GM19372 (cell line): ENCODE data around the gene HIVEP2.

Experiments used
- ATAC-seq: cut with Tn5 transposase; IDR thresholded peaks from one replicate; pipeline ENCODE4 v1.9.1; 2021; ENCODE audit warnings: mild to moderate bottlenecking, low read depth, moderate library complexity; ENCODE audit not compliant: unreplicated experiment

HIVEP2 gene

DNA sequence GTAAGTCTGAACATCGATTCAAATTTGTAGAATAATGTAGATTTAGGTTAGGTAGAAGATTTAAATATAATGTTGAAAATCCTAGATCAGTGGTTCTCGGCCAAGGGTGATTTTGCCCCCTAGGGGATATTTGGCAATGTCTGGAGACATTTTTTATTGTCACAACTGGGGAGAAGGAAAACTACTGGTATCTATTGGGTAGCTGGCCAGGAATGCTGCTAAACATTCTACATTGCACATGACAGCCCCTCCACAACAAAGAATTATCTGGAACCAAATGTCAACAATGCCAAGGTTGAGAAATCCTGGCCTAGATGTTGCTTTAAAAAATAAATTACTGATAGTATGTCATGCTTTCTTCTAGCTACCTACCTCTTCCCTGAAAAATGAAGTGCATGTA is 76.1 kb downstream of the HIVEP2 start:
- no peak for ATAC-seq

DNA sequence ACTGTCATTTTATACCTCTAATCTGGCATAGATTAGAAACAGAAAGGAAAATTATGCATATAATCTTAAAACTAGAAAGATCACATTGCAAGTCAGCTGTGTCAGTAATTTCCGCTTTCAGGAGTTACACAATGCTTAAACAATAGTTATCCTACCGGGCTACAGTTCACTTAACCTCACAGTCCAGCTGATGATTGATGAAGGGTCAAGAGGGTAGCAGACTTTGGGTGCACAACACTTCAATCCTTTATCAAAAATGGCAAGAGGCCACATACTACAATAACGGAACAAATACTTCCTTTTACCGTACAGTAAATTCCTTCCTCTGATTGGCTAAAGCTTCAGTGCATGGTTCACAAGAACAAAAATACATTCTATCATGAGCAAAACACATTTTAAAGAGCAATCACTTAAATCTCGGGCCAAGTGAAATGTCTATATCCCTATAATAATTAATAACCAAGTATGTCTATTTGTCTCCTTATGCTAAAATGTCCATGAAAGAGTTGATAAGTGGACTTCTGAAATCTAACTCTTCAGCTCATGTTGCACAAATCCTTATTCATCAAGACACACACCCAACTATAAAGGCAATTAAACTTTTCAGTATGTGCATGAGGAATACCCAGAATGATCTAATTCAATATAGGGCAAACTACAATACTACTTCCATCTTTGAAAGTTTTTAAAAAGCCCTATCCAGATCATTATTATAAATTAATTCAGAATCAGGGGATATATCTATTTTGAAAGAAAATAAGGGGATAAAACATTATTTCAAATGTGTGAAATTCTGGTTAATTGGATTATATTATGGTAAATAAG is 76.8 kb downstream of the HIVEP2 start:
- ATAC-seq = peak; percentile 41

DNA sequence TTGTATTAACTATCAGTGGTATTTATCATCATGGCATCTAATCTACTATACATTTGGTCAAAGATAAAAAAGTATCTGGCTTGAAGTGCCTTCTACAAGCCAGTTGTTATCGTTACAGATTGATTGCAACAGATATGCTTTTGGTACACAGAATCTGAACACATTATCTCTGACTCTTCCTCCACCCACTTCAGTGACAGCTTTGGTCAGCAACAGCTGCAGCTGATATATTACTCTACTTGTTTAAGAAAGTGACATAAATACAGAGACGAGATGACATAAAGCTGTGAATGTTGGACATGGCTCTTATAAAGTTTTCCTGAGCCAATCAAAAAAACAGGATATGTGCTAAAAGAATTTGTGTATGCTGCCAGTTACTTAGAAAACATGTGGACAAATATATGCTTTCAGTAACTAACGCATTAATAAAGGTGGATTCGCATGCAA is 77.6 kb downstream of the HIVEP2 start:
- ATAC-seq = no peak

DNA sequence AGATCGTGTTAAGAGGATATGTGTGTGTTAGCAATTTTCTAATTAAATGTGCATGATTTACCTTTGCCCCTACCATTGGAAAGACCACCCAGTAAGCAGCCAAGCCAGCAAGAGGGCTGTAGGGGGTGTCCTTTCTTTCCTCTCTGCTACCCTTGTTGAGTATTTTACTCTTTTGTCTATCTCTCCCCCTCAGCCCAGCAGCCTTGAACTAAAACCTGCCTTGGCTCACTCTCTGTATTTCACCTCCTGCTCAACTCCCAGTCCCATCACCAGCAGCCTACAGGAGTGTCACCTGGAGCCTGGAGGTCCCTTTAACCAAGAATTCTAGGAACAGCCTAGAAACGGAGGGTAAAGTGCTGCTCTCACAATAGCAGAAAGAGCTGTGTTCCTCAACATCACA is 81.0 kb downstream of the HIVEP2 start:
- no peak for ATAC-seq

DNA sequence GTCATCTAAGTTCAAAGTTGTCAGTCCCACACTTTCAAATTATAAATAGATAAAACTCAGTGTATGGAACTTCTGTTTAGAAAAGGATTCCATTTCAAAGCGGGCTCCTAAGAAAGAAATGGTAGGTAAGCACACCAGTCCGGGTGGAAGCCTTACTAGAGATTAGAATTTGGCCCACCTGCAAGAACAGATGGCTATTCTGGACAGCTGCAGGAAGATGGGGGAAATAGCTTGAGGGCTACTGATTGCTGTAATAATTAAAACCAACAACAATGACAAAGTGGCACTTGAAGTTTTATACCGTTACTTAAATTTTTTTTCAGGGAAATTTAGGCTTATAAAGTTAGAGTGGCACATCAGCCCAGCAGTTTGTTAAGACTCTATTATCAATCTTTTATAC is 83.3 kb downstream of the HIVEP2 start:
- ATAC-seq = no peak

DNA sequence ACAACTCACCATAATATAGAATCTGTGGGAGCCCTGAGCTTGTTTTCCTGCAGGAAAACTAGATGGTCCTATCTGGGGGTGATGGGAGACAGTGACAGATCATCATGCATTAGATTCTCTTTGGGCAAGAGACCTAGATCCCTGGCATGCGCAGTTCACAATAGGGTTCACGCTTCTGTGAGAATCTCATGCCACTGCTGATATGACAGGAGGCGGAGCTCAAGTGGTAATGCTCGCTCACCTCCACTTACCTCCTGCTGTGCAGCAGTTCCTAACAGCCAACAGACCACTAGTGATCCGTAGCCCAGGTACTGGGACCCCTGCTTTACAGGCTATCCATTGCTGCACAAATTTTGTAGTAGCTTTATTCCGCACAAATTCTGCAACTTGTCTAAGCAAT is 84.5 kb downstream of the HIVEP2 start:
- no peak for ATAC-seq

DNA sequence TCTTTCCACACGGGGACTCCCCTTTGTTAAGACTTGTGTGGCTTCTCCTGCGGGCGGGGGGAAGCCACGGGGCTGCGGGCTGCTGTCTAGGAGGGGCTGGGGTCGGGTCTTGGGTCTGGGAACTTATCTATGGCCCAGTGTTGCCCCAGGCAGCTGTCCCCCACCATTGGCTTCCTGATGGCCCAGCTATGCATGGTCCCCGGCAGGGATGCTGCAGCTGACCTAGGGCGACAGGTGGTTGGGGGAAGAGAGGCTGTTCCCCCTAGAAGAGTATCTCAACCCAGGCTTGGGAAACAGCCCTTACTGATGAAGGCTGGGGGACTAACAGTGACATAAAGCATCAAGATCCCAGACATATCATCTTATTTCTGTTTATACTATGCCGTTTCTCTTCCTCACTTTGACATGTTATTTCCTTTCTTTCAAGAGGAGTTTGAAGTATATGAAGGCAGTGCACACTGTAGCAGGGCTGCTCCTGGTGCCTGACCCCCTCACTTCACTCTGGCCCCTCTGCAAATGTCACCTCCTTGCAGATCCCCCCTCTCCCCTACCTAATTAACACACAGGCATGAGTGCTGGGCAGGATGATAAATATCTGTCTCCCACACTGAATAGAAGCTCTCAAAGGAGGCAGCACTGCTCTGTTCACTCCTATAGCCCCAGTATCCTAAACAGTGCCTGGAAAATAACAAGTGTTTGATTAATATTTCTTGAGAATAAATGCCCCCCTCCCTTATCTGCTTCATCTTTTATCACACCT is 87.0 kb downstream of the HIVEP2 start:
- ATAC-seq = peak; percentile 13

DNA sequence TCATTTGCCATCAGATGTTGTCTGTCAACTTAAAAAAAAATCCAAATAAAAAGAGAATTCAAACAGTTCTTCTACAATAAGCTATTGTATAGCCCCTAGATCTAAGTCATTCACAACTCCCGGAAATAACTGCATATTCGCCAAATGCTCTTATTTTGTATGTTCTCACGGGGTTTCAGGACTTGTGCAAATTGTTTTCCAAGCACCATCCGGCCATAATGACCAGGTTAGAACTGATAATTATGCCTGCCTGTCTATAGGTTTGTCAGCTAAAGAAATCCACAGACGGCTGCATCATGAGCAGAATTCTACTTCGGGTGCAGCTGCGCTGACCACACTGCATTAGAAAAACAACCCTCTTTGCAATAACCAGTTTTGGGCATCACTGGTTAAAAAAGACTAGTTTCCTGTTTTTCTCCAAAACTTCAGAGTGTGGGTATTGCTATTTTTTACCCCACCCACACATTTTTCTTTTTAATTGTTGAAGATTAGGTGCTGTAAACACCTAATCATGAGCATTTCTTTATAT is 87.7 kb downstream of the HIVEP2 start:
- ATAC-seq = peak; percentile 45

DNA sequence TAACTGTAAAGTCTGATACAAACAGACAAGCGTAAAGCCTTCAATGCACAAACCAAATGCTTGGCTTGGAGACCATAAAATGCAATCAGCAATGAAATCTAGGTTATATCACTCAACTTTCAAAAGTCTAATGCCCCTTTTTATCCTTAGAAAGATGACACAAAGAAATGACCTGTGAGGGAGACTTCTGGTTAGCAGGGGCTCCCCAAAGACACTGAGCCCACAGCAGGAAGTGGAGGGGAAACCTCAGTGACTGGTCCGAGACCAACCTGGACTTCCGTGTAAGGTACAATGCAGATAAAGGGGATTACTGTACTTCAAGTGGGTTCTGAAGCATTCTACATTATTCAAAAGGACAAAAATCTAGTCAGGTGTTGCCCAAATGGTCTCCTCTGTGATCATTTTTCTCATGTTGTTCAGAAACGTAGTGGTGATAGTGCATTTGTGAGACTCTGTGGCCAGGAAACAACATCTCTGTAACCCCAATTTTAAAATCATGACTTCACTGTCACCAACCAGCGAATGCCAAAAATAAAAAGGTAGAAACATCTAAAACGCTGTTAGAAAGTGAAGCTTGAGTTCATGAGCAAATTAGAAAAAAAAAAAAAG is 88.2 kb downstream of the HIVEP2 start:
- peak; percentile 62 for ATAC-seq

DNA sequence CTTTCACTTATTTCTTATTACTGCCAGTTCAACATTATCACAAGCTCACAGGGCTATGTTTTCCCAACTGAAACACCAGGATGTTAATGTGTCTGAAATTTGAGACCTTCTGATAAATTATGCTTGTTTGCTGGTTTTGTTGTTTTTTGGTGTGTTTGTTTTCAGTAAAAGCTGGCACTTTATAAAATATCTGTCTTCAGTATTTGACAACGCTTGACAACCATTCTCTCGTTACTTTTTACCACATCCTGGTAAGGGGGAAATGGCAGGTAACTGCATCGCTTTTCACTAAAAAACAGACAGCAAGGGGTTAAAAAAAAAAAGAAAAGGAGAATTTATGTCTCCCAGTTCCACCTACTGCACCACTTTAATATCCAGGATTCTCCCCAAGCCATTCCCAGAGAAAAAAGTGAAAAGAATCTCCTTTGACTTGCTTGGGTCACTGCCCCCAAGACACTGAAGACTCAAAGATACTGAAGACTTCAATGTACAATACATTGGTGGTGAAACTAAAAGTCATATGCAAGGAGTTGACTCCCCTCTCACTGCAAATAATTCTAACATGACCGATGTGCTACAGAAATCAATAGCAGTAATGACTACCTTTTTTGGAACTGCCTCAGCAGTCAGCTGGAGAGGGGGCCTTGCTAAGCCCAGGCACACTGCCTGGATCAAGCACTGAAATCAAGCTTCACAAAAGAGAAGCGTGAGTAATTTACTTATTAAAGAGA is 88.9 kb downstream of the HIVEP2 start:
- no peak for ATAC-seq

DNA sequence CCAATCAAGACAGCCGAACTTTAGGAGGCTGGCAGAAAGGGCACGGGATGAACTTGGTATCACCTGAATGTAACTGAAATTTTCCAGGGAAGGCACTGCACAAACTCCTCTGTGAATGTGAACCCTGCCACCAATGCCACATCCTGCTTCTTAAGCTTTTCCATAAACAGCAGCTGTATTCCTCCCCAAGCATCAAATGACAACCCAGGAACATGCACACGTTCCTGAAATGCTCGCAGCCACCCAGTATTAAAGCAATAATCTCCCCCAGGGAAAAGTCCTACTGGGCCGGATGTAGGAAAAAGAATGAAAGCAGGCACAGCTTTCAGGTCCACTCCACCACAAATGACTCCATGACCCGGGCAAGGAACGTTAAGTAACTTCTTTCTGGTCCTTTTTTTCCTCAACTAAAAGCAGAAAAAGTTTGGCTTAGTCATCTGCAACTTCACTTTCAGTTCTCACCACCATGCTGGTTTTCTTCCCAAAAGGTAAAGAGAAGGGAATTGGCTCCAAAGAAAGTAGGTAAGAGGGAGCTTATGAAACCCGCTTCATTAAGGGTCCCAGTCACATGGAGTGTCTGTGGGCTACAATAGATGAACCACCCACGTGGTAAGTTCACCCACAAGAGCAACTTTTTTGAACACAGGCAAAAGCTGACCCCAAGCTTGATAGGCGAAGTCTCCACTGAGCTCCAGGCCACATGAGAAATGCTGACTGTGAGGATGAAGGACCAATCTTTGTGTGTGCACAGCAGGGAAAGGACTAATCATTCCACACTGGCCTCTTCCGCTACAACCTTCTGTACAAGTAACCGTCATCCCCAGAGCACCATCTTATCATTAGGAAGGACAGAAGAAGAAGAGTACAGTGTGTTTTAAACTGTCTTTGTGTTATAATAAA is 90.1 kb downstream of the HIVEP2 start:
- ATAC-seq = no peak

DNA sequence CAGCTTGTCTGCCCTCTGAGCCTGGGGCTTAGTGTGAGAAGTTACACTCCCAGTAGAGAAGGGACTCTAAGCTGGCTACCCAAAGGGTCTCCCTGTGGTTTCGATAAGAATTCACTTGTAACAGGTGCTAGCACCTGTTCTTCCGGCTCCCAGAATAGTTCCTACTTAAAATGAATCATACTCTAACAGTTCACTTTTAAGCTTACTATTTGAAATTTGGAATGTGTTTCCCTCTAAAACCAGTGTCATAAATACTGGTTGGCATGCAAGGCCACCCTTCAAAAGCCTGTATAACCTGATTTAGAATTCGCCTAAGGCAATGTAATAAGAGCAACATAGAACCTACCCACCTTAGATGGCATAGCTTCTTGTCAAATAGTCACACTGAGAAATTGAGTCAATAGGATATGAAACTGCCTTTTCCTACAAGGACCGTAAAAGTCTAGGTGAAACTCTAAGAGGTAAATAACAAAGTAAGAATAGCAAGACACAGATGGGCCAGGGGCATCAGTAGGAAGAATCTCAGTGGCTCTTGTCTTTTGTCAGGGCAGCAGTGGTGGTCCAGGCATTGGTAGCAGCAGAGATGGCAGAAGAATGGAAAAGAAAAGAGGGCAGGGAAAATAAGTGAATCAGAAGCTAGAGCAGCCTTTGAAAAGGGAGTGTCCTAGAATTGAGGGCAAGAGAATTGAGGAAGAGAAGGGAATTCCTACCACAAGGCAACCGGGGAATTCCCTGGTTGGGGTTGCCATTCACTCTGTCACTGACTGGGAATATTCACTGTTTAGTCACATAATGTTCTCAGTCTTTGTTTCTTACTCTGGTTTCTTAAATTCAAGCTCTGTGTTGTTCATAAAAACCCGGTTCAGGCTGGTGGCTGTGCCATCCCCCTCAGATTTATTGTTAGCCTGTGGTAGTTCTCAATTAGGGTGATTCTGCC is 91.5 kb downstream of the HIVEP2 start:
- no peak for ATAC-seq

DNA sequence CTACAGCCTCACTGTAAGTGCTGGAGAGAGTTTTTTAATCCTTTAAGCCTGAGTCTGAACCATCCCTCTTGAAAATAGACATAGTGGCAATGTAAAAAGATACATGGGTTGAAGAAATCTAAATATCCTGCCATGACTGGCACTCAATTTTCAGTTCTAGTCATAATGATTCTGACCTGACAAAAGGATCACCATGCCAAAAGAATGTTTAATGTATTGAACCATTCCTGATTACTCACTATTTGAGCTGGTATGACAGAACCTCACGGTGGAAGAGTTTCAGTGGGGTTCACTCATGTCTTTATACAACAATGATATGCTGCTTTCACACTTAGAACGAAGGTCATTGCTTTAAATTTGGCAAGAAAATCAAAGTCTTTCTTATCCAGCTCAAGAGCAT is 93.4 kb downstream of the HIVEP2 start:
- ATAC-seq = no peak

DNA sequence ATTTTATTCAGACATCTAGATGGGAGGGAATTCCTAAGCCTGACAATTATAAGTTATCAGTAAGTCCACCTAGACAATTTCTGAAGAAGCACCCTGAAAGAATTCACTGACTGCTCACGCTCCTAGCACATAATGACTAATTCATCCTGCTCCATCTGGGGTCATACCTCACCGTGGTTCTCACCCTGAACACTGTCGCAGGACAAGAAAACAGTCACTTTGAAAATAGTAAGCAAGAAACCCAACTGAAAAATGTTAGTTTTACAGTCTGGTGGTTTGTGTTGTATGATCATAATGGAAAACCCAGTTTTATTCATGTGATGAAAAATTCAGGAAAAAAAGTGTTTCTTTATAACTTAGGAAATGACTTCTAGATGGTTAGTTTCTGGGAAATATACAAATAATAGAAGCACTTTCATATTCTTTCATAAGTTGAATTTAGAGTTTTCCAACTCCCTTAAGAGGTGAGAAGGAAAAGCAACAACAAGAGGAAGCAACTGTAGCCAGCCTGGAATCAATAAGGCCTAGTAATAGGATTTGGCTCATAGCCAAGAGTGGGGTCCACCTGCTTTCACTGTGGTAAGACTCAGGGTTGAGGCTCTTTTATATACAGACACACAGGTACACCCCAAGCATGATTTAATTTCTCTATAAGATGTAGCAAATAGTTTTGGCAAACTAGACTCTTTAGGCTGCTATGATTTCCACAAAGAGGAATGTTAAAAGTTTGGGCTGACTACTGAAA is 94.1 kb downstream of the HIVEP2 start:
- no peak for ATAC-seq

DNA sequence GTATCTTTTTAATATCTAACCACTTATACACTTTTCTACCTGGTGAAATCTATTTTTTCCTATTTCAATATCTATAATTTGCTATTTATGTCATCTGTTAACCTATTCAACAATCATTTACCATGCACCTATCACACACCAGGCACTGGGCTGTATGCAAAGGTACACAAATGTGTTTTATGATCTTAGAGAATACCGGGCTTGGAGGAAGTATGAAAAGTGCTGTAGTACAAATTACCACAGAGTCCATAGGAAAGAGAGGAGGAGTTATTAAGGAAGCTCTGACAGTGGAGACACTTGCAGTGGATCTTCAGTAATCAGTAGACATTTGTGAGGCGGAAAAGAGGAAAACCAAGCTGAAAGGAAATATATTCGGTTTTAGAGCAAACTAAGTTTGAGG is 96.0 kb downstream of the HIVEP2 start:
- ATAC-seq = no peak

DNA sequence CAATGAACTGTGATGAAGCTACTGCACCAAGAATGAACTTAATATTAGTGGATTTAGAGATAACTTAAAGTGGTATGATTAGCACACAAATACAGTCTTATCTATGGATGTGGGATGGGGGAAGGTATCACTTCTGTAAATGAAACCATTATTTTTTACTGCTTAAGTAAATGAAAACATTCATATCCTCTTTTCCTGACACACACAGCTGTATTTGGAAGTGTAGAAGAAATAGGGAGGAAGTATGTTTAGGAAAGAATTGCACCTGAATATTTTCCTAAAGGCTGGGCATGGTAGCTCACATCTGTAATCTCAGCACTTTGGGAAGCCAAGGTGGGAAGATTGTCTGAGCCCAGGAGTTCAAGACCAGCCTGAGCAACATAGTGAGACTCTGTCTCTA is 96.8 kb downstream of the HIVEP2 start:
- ATAC-seq = no peak

DNA sequence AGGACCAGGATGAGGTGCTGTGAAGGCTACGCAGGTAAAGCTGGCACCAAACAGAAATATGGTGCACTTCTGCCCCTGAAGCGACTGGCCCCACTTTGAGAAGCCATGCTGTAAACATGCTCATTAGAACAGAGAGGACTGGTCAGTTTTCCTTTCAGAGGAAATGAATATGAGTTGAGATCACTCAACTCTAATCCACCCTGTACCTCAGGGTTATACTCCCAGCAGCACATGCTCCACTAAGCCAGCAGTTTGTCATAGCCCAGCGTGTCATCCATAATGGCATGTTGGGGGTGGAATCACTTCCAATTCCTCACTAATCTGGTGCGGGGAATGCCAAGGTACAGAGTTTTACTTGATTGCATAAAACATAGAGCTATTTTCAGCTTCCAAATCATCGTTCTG is 98.1 kb downstream of the HIVEP2 start:
- no peak for ATAC-seq

DNA sequence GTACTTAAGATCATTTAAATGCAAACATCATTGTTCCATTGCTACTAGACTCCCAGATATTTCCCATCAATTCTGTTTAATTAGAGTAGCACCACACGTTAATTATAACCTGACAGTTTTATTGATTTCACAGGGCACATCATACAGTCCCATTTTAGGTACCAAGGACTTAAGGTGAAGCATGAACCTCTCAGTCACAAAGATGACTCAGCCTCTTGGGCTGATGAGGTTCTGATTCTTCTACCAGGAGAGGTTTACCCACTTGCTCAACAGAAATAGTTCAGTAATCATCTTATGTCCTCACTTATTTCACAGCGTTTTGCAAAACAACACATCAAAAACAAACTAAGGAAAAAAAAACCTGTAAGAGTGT is 98.5 kb downstream of the HIVEP2 start:
- no peak for ATAC-seq
